H1 (cell line): ENCODE data around the gene ANKRD31. TPM values are rescaled to one million over a fixed set of nuclear protein-coding genes. Genes with fewer than 3 reads are reported as not detected.

Source experiments
- CTCF ChIA-PET: fragments of 300-600 bp; sonication (Branson Sonifier 250); formaldehyde crosslinking; loops from one replicate; lab custom pipeline; 2021; ENCODE audit not compliant: partially characterized antibody; lab: Charles Lee
- POLR2A ChIA-PET: fragments of 300-600 bp; sonication (Branson Sonifier 250); formaldehyde crosslinking; loops from one replicate; lab custom pipeline; 2021; ENCODE audit warnings: inconsistent platforms; ENCODE audit not compliant: partially characterized antibody; lab: Charles Lee
- DNase-seq, 2 experiments: peaks; one replicate each; pipeline versions ENCODE4 v3.0.0 to v3.0.0-alpha.2; 2010 to 2022; ENCODE audit warnings: low spot score in 2 of 2, low read depth in 1 of 2, mixed read lengths in 1 of 2
- FAIRE-seq: peaks from 2 replicates; lab custom pipeline; 2011; peaks lifted over from hg19 to GRCh38; lab: Jason Lieb, UNC
- H2AFZ ChIP-seq: 2 replicates; pipeline ENCODE4 v1.8.1; 2012; ENCODE audit warnings: low read length, inconsistent platforms
- H2AK5ac ChIP-seq: 2 replicates; pipeline ENCODE4 v1.6.1; 2013; ENCODE audit warnings: low read depth, low read length
- H2BK120ac ChIP-seq: replicated peaks from 2 replicates; pipeline ENCODE3; 2013; ENCODE audit warnings: low read depth, low read length, inconsistent platforms
- H2BK12ac ChIP-seq: 2 replicates; pipeline ENCODE4 v1.6.1; 2013; ENCODE audit warnings: low read depth, low read length
- H2BK15ac ChIP-seq: 2 replicates; pipeline ENCODE4 v1.6.1; 2013; ENCODE audit warnings: low read length
- H2BK20ac ChIP-seq: 2 replicates; pipeline ENCODE4 v1.6.1; 2013; ENCODE audit warnings: low read length
- H2BK5ac ChIP-seq: 2 replicates; pipeline ENCODE4 v1.6.1; 2013; ENCODE audit warnings: low read depth, low read length
- H3K14ac ChIP-seq: 2 replicates; pipeline ENCODE4 v1.6.1; 2013; ENCODE audit warnings: inconsistent platforms; ENCODE audit not compliant: insufficient read length
- H3K18ac ChIP-seq: 2 replicates; pipeline ENCODE4 v1.6.1; 2013; ENCODE audit warnings: low read length; ENCODE audit errors: extremely low read depth
- H3K23ac ChIP-seq: 2 replicates; pipeline ENCODE4 v1.6.1; 2013; ENCODE audit warnings: inconsistent platforms; ENCODE audit not compliant: insufficient read length
- H3K23me2 ChIP-seq: 2 replicates; pipeline ENCODE4 v1.6.1; 2013; ENCODE audit warnings: low read depth, low read length
- H3K27ac ChIP-seq: 2 replicates; pipeline ENCODE4 v1.6.1; 2011; ENCODE audit warnings: low read depth, low read length, inconsistent platforms
- H3K27me3 ChIP-seq, 4 experiments: replicated peaks in 1 of 4; 1 replicate in 1 of 4; 2 replicates in 3 of 4; pipeline versions ENCODE4 v1.6.1 to v1.8.1; 2011 to 2013; ENCODE audit warnings: low read length in 3 of 4, mild to moderate bottlenecking in 3 of 4, inconsistent platforms in 2 of 4, mixed read lengths in 2 of 4, moderate library complexity in 1 of 4; ENCODE audit not compliant: control insufficient read depth in 3 of 4, insufficient read depth in 3 of 4; ENCODE audit errors: extremely low read depth in 1 of 4
- H3K36me3 ChIP-seq, 4 experiments: 2 replicates each; pipeline versions ENCODE4 v1.6.1 to v1.8.1; 2011 to 2013; ENCODE audit warnings: mild to moderate bottlenecking in 4 of 4, low read length in 3 of 4, moderate library complexity in 2 of 4, control low read depth in 1 of 4, inconsistent platforms in 1 of 4; ENCODE audit not compliant: insufficient read depth in 4 of 4, control insufficient read depth in 2 of 4
- H3K4ac ChIP-seq: replicated peaks from 2 replicates; pipeline ENCODE3; 2013; ENCODE audit warnings: low read length, low read depth, mixed read lengths, inconsistent platforms; ENCODE audit not compliant: insufficient read length
- H3K4me1 ChIP-seq, 4 experiments: replicated peaks in 1 of 4; 1 replicate in 1 of 4; 2 replicates in 3 of 4; pipeline versions ENCODE4 v1.6.1 to v1.8.1; 2011 to 2013; ENCODE audit warnings: low read length in 3 of 4, inconsistent platforms in 2 of 4, mixed read lengths in 1 of 4; ENCODE audit not compliant: insufficient read depth in 4 of 4, control insufficient read depth in 3 of 4
- H3K4me2 ChIP-seq, 2 experiments: 2 replicates each; pipeline versions ENCODE4 v1.6.1 to v1.8.1; 2011 to 2013; ENCODE audit warnings: low read depth in 2 of 2, low read length in 2 of 2, control low read depth in 1 of 2, inconsistent platforms in 1 of 2, mild to moderate bottlenecking in 1 of 2; ENCODE audit not compliant: insufficient read depth in 1 of 2
- H3K4me3 ChIP-seq, 4 experiments: fragments of 200-600, 300-600 bp in 1 of 4; sonication (generic), shearing (Covaris generic), sonication (Bioruptor Twin) in 1 of 4; 2 replicates each; pipeline versions ENCODE4 v1.5.1 to v1.8.1; 2011 to 2016; ENCODE audit warnings: low read length in 4 of 4, low read depth in 3 of 4, control low read depth in 2 of 4, inconsistent platforms in 2 of 4, mild to moderate bottlenecking in 2 of 4, mixed read lengths in 1 of 4, moderate library complexity in 1 of 4; ENCODE audit not compliant: insufficient read depth in 2 of 4; ENCODE audit errors: extremely low read depth in 1 of 4
- H3K56ac ChIP-seq: replicated peaks from 2 replicates; pipeline ENCODE3; 2013; ENCODE audit warnings: low read depth, mild to moderate bottlenecking, mixed read lengths, low read length, inconsistent platforms; ENCODE audit not compliant: insufficient read length
- H3K79me1 ChIP-seq: 2 replicates; pipeline ENCODE4 v1.6.1; 2013; ENCODE audit warnings: low read depth, low read length, control low read depth
- H3K79me2 ChIP-seq, 2 experiments: 2 replicates each; pipeline versions ENCODE4 v1.6.1 to v1.8.1; 2012 to 2013; ENCODE audit warnings: low read length in 2 of 2, mild to moderate bottlenecking in 2 of 2, inconsistent platforms in 1 of 2; ENCODE audit not compliant: insufficient read depth in 2 of 2, control insufficient read depth in 1 of 2
- H3K9ac ChIP-seq, 4 experiments: replicated peaks in 1 of 4; 1 replicate in 1 of 4; 2 replicates in 3 of 4; pipeline versions ENCODE4 v1.6.1 to v1.8.1; 2011 to 2013; ENCODE audit warnings: low read depth in 3 of 4, low read length in 3 of 4, control low read depth in 2 of 4, mild to moderate bottlenecking in 2 of 4, moderate library complexity in 2 of 4, inconsistent platforms in 1 of 4; ENCODE audit errors: extremely low read depth in 1 of 4
- H3K9me3 ChIP-seq, 2 experiments: 2 replicates each; pipeline versions ENCODE4 v1.6.1 to v1.8.1; 2012 to 2013; ENCODE audit warnings: mild to moderate bottlenecking in 2 of 2, moderate library complexity in 2 of 2, control low read depth in 1 of 2, inconsistent platforms in 1 of 2, low read depth in 1 of 2, low read length in 1 of 2, mixed read lengths in 1 of 2; ENCODE audit not compliant: insufficient read depth in 2 of 2
- H4K20me1 ChIP-seq, 2 experiments: replicated peaks in 1 of 2; 2 replicates each; pipeline versions ENCODE3 to v1.8.1; 2011 to 2013; ENCODE audit warnings: inconsistent platforms in 2 of 2, low read length in 2 of 2, mild to moderate bottlenecking in 1 of 2; ENCODE audit not compliant: insufficient read depth in 2 of 2, control insufficient read depth in 1 of 2
- H4K5ac ChIP-seq: 2 replicates; pipeline ENCODE4 v1.6.1; 2013; ENCODE audit warnings: low read length, low read depth, mixed read lengths, inconsistent platforms; ENCODE audit not compliant: insufficient read length
- H4K8ac ChIP-seq: 2 replicates; pipeline ENCODE4 v1.8.0; 2013; ENCODE audit warnings: mild to moderate bottlenecking, moderate library complexity, low read length, inconsistent platforms; ENCODE audit not compliant: insufficient read depth; ENCODE audit errors: extremely low read depth
- H4K91ac ChIP-seq: replicated peaks from 2 replicates; pipeline ENCODE3; 2013; ENCODE audit warnings: low read length, mixed read lengths, inconsistent platforms; ENCODE audit not compliant: insufficient read length
- ATF2 ChIP-seq: IDR thresholded peaks from 2 replicates; pipeline ENCODE4 v1.6.1; 2012; ENCODE audit warnings: low read length, inconsistent platforms
- CEBPB ChIP-seq: IDR thresholded peaks from 2 replicates; pipeline ENCODE4 v1.6.1; 2012; ENCODE audit warnings: low read depth, low read length
- CREB1 ChIP-seq: IDR thresholded peaks from 2 replicates; pipeline ENCODE4 v1.6.1; 2012; ENCODE audit warnings: inconsistent platforms
- CTBP2 ChIP-seq: IDR thresholded peaks from 2 replicates; pipeline ENCODE4 v1.7.0; 2011; ENCODE audit warnings: borderline replicate concordance, mild to moderate bottlenecking, moderate library complexity, mixed read lengths, low read length; ENCODE audit not compliant: insufficient read depth, insufficient read length
- FOSL1 ChIP-seq: IDR thresholded peaks from 2 replicates; pipeline ENCODE4 v1.6.1; 2011; ENCODE audit warnings: mild to moderate bottlenecking, low read depth, low read length, moderate library complexity; ENCODE audit not compliant: insufficient read depth
- HDAC6 ChIP-seq: IDR thresholded peaks from one replicate; pipeline ENCODE4 v1.7.1; 2012; ENCODE audit warnings: low read depth, mild to moderate bottlenecking, inconsistent platforms, low read length, moderate library complexity
- NANOG ChIP-seq: IDR thresholded peaks from 2 replicates; pipeline ENCODE4 v1.6.1; 2011; ENCODE audit warnings: low read length, low read depth, mild to moderate bottlenecking, inconsistent platforms; ENCODE audit not compliant: insufficient read depth, poor library complexity, severe bottlenecking
- POLR2AphosphoS5 ChIP-seq: IDR thresholded peaks from 2 replicates; pipeline ENCODE4 v1.6.1; 2011; ENCODE audit warnings: low read depth, low read length
- SAP30 ChIP-seq: fragments of 300-600 bp; sonication (generic); IDR thresholded peaks from 2 replicates; pipeline ENCODE4 v1.7.1; 2012; ENCODE audit warnings: low read length, moderate library complexity, mild to moderate bottlenecking, inconsistent platforms; ENCODE audit not compliant: insufficient read depth, insufficient replicate concordance
- TBP ChIP-seq: IDR thresholded peaks from 2 replicates; pipeline ENCODE4 v1.6.1; 2011; ENCODE audit warnings: low read depth, low read length, improper control_type of control experiment
- TCF12 ChIP-seq: IDR thresholded peaks from 2 replicates; pipeline ENCODE4 v1.6.1; 2011; ENCODE audit warnings: low read depth, mild to moderate bottlenecking, low read length
- WGBS, 2 experiments: shearing (Covaris generic) in 1 of 2; methylation state at CpG; one replicate each; pipeline versions ENCODE4 v1.1.6 to v1.1.7; 2013 to 2015; ENCODE audit warnings: low lambda C conversion rate in 2 of 2, mixed read lengths in 2 of 2, inconsistent platforms in 1 of 2, low coverage in 1 of 2, missing lambda C conversion rate in 1 of 2; ENCODE audit not compliant: insufficient replicate concordance in 2 of 2, insufficient coverage in 1 of 2, insufficient read length in 1 of 2; ENCODE audit errors: extremely low coverage in 1 of 2, missing lambda C conversion rate in 1 of 2; 5-methylcytosine and 5-hydroxymethylcytosine counted together
- polyA plus RNA-seq, 7 experiments: library from polyadenylated mRNA; depleted of rRNA in 3 of 7; stranded (reverse) in 5 of 7; unstranded in 2 of 7; fragments of >200 nt in 5 of 7; fragments of 200-250 nt in 2 of 7; gene quantifications; 1 replicate in 5 of 7; 2 replicates in 1 of 7; 4 replicates in 1 of 7; pipeline versions ENCODE4 v1.2.1 to v1.2.3, GENCODE V29; 2011 to 2013; ENCODE audit warnings: missing spikeins in 2 of 7, mixed read lengths in 2 of 7
- total RNA-seq: library from RNA; stranded (reverse); fragmentation: NEBNext Ultra II Directional; extraction: Animal tissue kit (Norgen Biotek cat#: 25700); gene quantifications from 2 replicates; pipeline ENCODE4 v1.2.1, GENCODE V29; 2021

The ANKRD31 gene
- total and polyA plus RNA-seq, 2 of the 8 experiments (the other 6 are each of a cell fraction or from before 2014, with no cell fraction given) = 0.05 to 0.06 TPM

- H3K79me1 ChIP-seq = no peaks in the 10 kb centered on the region
- H3K4me1 ChIP-seq = peaks cover 0 to 2% (median 0%) of the 10 kb centered on the region in 4 experiments; a peak in 2 of 7 replicates
- H2BK5ac ChIP-seq = no peak overlapping the region
- H3K23me2 ChIP-seq = no peaks in the 10 kb centered on the region
- no peaks in the 10 kb centered on the region for H4K20me1 ChIP-seq
- CTCF ChIA-PET = no interaction called here
- H3K23ac ChIP-seq = no peak overlapping the region
- H2AK5ac ChIP-seq = no peak overlapping the region
- no peak overlapping the region for H2BK20ac ChIP-seq
- H2AFZ ChIP-seq = no peak overlapping the region
- no peak overlapping the region for H3K4ac ChIP-seq
- no peak overlapping the region for H3K4me2 ChIP-seq
- DNase-seq (no peak), FAIRE-seq (no peak)
- TF ChIP-seq TCF12 (no peak), TBP (no peak), POLR2AphosphoS5 (no peak), ATF2 (no peak), NANOG (no peak), FOSL1 (no peak), CEBPB (no peak), CTBP2 (no peak), HDAC6 (no peak), SAP30 (no peak), CREB1 (no peak)
- H3K18ac ChIP-seq = no peak overlapping the region
- H2BK15ac ChIP-seq = no peak overlapping the region
- 87% methylated on average over 4 of the region's 4 CpGs; no CpG with 5 or more reads in 1 of the 2 experiments for WGBS, 2 experiments
- no peak overlapping the region for H3K27ac ChIP-seq
- no peak overlapping the region for H3K4me3 ChIP-seq
- no peak overlapping the region for H4K91ac ChIP-seq
- H3K9me3 ChIP-seq = no peaks in the 10 kb centered on the region
- no peak overlapping the region for H3K56ac ChIP-seq
- no peak overlapping the region for H2BK120ac ChIP-seq
- POLR2A ChIA-PET = no interaction called here
- H3K14ac ChIP-seq = no peak overlapping the region
- H2BK12ac ChIP-seq = no peak overlapping the region
- H4K8ac ChIP-seq = no peak overlapping the region
- no peak overlapping the region for H4K5ac ChIP-seq
- H3K9ac ChIP-seq = no peak overlapping the region
- H3K36me3 ChIP-seq = no peaks in the 10 kb centered on the region
- no peaks in the 10 kb centered on the region for H3K27me3 ChIP-seq
- no peaks in the 10 kb centered on the region for H3K79me2 ChIP-seq
These were observed 214.9 kb downstream of the ANKRD31 start for GRCh38 chr5:75021800-75022199.
